Measurements from ENCODE around the gene KIF5B.
"Not testable (repeated sequence)": the region's sequence is repeated elsewhere in the genome, so short reads cannot be mapped to it uniquely, and the experiment has no call there.

Gene KIF5B

DNA sequence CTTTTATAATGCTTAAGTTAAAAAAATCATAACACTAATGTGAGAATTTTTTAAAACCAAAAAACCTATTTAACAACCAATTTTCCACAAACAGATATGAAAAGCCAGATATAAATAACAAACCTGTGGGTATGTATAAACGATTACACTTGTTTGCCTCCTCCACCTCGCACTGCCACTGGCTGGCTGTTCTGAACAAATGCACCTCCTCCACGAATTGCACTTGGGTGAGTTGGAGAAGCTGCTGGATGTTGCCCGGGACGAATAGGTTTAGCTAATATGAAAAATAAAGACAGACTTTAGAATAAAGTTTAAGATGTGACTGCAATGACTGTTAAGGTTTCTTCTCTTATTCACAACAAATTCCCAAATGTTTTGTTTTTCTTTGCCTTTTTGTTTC, 40.8 kb downstream of the KIF5B start:
- no peak for DNase-seq (ENCODE audit: low read depth in 2 of 2)

DNA sequence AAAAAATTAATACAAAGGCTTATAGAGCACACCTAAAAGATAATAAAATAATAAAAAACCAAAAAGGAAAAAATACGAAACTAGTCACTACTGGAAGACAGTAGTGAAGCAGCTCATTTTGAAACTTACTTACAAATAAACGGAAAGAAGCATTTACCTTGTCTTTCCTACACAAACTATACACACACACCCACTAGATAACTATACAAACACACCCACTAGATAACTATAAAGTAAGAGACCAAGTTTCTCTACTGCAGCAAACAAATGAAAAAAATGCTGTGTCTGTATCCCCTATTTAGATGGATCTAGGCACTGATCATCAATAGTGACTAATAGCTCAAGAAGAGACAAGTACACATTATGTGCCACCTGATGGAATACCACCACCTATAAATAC, 49.2 kb downstream of the KIF5B start:
- DNase-seq (ENCODE audit: low read depth in 2 of 2) = no peak

DNA sequence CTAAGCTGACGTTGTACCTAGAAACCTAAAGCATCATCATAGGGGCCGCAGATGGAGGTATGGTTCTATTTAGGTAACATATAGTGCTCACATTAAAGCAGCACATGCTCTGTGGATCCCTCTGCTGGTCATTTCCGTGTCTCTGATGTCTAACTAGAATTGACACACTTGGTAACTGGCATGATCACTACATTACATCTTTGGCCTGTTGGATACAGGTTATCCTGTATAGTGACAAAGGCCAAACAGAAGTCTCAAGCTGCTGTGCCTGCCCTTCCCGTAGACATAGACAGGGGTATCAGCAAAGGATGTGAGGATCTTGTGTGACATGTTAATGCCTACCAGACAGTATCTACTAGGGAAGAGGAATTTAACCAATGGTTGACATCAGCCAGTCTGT, 51.2 kb downstream of the KIF5B start:
- no peak for DNase-seq (ENCODE audit: low read depth in 2 of 2)

DNA sequence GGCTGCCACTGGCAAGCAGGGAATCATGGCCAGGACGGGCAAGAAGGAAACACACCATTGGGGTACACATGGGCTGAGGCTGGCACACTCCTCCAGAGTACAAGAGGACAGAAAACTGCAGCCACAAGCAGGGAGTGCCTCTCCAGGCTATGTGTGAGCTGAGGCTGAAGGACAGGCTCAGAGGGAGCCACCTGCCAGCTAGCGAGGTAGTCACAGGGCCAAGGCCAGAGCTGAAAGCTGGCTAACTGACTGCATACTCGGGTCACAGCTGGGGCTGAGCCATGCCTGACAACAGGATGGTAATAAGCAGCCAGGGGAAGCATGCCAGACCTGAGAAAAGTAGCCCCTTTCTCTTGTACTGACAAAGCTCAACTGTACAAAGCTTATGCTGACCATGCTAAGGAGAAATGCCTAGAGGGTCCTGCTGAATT, 52.0 kb downstream of the KIF5B start:
- DNase-seq (ENCODE audit: low read depth in 2 of 2) = no peak

DNA sequence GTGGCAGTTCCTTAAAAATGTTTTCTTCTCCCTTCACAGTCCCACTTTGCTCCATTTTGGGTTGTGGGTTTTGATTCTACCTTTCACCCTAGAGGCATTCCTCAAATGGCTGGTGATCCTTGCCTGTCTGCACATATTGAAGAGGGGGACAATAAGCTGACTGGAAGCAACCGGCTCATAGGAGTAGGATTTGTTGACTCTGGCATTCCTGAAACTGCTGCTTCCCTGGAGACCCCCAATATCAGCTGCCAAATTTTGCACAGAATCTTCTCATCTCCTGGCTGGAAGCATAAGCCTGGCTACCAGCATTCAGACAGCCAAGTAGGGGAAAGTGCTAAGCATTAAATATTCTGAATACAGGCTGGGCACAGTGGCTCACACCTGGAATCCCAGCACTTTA, 53.7 kb downstream of the KIF5B start:
- DNase-seq (ENCODE audit: low read depth in 2 of 2) = no peak

DNA sequence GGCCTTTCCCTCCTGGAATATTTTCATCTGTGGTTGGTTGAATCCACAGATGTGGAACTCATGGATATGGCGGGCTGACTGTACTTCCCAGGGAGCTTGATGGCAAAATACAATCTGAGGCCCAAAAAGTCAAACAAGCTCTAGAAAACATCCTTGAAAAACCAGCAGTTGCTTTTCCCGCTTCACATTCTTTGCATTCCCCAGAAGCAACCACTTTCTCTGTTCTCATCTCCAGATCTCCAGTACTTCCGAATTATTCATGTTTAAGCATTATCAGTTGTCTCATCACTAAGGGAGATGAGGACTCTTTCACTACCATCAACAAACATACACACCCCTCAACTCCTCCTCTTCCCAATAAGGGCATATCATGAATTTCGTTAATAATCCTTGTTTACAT, 55.3 kb downstream of the KIF5B start:
- DNase-seq (ENCODE audit: low read depth in 2 of 2) = no peak

DNA sequence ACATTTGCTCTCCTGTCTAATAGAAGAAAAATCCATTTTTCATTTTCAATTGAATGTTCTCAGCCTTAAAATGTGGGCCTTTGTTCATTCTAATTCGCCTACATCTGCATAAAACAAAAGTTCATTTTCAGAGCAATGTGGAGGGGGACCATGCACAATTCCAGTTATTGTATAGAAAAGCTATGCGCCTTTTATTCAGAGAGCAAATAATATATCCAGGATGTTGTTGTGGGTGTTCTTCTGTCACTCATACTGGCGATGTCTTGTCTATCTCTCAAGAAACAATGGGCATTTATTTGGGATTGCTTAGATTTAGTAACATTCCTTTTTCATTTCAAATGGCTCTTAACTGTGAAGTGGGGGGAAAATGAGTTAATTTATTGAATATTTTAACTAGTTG, 56.4 kb downstream of the KIF5B start:
- no peak for DNase-seq (ENCODE audit: low read depth in 2 of 2)

DNA sequence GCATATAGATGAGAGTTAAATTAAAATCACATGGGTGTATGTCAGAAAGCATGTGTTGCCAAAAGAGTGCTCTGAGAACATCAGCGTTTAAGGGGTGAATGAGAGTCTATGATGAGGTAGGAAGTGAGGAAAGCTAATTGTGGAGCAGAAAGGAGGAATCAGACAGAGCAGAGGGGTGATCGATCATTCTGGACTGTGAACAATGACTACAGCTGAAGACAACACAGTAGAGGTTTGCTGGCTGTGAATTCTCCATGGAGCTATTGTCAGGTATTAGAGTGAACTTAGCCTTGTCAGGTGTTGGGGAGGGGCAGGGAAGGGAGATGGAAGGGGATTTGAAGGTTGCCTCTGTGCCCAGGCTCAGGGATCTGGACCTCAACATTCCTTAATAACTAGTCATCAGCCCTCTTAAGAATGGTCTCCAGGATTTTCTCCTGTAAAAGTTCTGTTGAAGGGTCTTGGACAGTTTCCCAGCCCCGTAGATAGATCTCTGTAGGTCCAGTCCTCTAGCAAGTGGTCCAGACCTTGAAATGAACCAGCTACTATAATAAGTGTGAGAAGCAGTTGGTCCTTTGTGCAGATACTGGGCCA, 57.1 kb downstream of the KIF5B start:
- no peak for DNase-seq (ENCODE audit: low read depth in 2 of 2)

DNA sequence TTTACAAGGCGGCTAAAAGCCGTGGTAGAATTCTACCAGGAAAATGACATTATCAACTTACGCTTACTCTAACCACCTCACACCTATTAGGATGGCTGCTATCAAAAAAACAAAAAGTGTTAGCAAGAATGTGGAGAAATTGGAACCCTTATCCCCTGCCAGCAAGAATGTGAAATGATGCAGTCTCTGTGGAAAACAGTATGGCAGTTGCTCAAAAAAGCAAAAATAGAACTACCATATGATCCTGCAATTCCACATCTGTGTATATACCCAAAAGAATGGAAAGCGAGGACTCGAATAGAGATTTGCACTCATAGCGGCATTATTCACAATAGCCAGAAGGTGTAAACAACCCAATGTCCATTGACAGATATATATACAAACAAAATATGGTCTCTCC, 61.3 kb downstream of the KIF5B start:
- no peak for DNase-seq (ENCODE audit: low read depth in 2 of 2)

DNA sequence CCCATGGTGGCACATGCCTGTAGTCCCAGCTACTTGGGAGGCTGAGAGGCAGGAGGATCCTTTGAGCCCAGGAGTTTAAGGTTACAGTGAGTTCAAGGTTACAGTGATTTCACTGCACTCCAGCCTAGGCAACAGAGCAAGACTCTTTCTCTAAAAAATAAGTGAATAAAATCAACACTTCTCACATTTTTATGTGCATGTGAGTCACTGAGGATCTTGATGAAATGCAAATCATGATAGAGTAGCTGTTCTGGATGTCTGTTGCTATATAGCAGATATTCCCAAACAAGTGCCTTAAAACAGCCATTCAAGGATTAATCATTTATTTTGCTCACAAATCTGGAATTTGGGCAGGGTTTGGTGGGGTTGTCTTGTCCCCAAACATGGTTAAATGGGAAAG, 65.3 kb downstream of the KIF5B start:
- no peak for DNase-seq (ENCODE audit: low read depth in 2 of 2)

DNA sequence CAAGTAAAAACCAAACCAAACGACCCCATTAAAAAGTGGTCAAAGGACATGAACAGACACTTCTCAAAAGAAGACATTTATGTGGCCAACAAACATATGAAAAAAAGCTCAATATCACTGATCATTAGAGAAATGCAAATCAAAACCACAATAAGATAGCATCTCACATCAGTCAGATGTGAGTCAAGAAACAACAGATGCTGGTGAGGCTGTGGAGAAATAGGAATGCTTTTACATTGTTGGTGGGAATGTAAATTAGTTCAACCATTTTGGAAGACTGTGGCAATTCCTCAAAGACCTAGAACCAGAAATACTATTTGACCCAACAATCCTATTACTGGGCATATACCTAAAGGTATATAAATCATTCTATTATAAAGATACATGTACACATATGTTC, 68.4 kb downstream of the KIF5B start:
- DNase-seq (ENCODE audit: low read depth in 2 of 2) = not testable (repeated sequence)

DNA sequence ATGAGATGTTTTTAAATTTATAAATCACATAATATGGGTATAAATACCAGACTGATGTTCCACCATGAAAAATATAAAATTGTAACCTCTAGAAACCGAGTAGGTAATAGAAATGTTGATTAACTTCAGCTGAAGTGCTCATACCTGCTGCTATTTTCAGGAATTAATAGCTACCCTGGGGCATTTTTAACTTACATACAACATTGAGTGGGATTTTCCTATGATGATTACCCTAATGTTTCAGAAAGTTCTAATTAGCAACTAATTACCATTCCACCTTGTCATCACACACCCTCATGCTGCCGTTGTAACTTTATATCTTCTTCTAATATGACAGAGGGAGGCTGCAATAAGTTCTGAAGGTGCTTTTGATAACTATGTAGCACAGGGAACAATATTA, 74.1 kb downstream of the KIF5B start:
- no peak for DNase-seq (ENCODE audit: low read depth in 2 of 2)

DNA sequence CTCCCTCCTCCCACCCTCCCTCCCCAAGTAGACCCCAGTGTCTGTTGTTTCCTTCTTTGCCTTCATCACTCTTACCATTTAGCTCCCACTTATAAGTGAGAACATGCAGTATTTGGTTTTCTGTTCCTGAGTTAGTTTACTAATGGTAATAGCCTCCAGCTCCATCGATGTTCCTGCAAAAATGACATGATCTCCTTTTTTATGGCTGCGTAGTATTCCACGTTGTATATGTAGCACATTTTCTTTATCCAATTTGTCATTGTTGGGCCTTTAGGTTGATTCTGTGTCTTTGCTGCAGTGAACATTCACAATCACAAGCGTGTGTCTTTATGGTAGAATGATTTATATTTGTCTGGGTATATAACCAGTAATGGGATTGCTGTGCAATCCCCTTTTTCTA, 75.8 kb downstream of the KIF5B start:
- DNase-seq (ENCODE audit: low read depth in 2 of 2) = no peak

DNA sequence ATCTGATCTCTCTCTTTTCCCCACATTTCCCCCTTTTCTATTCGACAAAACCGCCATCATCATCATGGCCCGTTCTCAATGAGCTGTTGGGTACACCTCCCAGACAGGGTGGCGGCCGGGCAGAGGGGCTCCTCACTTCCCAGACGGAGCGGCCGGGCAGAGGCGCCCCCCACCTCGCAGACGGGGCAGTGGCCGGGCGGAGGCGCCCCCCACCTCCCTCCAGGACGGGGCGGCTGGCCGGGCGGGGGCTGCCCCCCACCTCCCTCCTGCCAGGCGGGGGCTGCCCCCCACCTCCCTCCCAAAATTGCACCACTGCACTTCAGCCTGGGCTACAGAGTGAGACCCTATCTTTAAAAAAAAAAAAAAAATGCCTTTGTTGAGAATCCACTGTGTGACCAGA, 77.2 kb downstream of the KIF5B start:
- not testable (repeated sequence) for DNase-seq (ENCODE audit: low read depth in 2 of 2)

DNA sequence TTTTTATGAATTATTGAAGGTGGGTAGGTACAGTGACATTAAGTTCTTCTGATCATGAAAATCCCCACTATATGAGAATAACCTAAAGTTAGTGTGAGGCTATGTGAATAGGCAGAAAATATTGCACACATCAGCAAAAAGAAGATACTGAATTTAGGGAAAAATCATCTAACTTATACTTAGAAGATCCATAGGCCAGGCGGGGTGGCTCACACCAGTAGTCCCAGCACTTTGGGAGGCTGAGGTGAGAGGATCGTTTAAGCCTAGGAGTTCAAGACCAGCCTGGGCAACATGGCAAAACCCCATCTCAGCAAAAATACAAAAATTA, 78.1 kb downstream of the KIF5B start:
- DNase-seq (ENCODE audit: low read depth in 2 of 2) = no peak

DNA sequence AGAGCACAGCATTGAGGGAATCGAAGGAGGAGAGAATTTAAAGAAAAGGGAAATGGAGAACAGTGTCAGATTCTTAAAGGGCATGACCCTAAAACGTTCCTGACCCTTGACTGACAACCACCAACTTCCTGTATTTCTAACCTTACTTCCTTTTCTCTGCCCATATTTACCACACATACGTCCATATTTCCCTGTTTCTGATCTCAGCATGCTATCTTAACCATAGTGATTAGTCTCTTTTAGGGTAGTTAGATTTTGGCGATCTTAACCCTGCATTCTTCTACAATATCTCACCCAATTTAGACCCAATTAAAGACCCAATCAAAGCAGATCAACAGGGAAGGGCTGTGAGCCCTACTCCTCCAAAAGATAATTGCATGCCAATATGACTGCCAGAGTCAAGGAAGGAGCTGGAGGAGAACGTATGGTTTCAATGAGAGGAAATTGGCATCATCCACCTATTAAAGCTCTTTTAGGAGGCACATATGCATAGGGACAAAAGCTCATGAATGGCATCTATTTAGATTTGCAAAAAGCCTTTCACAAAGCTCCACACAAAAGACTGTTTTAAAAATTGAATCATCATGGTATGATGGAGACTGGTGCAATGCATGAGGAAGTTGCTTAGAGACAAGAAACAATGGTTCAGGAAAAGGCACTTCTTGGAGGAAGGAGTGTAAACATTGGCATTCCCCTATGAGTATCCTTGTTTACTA, 78.6 kb downstream of the KIF5B start:
- DNase-seq (ENCODE audit: low read depth in 2 of 2) = no peak

DNA sequence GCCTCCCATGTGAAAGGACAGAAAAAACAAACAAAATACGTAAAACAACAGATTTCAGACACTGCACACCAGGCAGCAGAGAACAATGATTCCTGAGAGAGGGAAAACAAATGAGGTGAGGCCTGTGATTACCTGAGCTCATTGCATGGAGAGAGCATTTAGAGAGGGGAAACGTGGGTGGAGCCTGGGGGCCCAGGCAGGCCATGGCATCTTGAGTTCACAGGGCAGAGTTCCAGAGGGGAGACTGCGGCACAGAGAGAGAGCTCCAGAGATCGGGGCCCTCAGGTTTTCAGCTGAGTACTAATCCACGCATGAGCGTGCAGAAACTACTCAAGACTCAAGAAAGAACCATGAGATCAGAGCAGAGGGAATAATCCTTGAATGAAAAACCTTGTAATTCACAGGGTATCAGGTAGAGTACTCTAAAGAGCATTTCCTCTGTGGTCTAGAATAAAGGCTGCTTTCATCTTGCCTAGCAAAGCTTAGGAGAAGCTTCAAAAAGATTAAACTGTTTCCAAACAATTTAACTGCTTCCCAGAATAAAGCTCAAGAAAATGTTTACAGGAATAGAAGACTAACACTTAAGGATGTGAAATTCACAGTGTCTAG, 81.0 kb downstream of the KIF5B start:
- no peak for DNase-seq (ENCODE audit: low read depth in 2 of 2)

DNA sequence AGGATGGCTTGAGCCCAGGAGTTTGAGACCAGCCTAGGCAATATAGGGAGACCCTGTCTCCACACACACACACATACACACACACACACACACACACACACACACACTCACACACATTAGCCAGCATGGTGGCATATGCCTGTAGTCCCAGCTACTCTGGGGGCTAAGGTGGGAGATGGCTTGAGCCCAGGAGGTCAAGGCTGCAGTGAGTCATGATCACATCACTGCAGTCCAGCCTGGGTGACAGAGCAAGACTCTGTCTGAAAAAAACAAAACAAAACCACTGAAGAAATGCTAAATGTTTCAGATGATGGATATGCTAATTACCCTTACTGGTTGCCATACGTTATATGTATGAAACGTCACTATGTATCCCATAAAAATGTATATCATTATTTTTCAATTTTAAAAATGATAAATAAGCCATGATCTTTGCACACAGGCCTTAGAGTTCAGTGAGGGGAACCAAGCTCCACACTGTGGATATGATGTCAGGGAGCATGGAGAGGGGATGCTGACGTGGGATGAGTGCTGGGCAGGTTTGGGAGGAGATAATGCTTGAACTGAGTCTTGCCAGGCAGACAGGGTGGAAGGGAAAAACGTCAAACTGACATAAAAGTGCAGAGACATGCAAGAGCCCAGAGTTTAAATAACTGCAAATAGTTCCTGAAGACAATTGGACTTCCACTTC, 81.6 kb downstream of the KIF5B start:
- no peak for DNase-seq (ENCODE audit: low read depth in 2 of 2)

DNA sequence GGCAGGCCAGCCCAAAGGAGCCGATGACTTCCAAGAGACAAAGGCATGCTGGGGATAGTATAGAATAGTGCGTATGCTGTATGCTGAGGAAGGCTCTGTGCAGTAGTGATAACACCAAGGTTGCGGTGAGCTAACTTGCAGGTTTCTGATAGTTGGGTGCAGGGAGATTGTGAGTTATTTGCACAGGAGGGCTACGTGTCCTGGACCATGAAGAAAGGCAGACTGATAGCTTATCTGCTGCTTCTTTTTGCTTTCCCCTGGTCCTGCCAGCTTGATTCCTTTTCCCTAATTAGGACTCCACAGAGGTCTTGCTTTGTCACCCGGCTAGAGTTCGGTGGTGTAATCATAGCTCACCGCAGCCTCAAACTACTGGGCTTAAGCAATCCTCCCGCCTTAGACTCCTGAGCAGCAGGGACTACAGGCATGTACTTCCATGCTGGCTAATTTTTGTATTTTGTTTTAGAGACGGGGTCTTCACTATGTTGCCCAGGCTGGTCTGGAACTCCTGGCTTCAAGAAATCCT, 83.6 kb downstream of the KIF5B start:
- DNase-seq (ENCODE audit: low read depth in 2 of 2) = no peak

DNA sequence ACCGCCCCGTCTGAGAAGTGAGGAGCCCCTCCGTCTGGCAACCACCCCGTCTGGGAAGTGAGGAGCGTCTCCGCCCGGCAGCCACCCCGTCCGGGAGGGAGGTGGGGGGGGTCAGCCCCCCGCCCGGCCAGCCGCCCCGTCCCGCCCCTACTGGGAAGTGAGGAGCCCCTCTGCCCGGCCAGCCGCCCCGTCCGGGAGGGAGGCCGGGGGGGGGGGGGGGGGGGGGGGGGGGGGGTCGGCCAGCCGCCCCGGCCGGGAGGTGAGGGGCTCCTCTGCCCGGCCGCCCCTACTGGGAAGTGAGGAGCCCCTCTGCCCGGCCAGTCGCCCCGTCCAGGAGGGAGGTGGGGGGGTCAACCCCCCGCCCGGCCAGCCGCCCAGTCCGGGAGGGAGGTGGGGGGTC, 86.4 kb downstream of the KIF5B start:
- not testable (repeated sequence) for DNase-seq (ENCODE audit: low read depth in 2 of 2)

DNA sequence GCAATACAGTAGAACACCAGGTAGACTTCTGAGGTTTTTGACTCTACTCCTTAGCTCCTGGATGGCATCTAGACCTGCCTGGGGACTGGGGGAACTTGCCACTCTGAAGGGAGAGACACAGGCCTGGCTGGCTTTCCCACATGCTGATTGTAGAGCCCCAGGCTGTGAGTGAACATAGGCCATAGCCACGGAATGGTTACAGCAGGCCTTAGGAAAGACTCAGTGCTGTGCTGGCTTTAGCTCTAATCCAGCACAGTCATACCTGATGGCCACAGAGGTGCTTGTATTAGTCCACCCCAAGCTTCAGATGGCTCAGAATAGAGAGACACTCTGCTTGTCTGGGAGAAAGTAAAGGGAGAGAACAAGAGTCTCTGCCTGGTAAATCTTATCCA, 92.6 kb downstream of the KIF5B start:
- DNase-seq (ENCODE audit: low read depth in 2 of 2) = no peak

DNA sequence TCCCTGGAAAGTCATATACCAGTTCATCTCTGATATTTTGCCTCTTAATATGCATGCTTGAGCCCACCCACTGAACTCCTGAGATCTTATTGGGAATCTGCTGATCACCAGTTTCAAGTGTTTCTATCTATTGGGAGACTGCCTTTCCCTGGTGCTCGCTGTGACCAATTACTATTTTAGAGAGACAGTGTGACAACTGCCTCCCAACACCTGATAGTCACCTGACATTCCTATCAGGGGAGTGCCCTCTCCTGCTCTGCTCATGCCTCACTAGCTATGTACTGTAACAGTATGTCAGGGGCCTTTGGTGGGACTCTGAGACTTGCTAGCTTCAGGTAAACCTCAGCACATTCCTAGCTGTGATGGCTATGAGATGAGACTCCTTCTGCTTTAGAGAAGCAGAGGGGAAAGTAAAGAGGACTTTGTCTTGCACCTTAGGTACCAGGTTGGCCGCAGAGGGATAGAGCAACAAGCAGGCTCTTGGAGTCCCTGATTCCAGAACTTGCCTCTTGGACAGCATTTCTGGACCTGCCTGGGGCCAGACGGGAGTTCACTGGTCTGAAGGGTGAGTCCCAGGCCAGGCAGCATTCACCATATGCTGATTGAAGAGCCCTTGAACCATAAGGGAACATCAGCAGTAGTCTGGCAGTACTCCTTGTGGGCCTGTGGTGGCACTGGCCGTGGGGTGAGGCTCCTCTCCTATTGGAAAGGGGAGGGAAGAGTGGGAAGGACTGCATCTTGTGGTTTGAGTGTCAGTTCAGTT, 93.2 kb downstream of the KIF5B start:
- no peak for DNase-seq (ENCODE audit: low read depth in 2 of 2)
